GM21737 (cell line): ENCODE data around the gene EYA3.

Experiments
- ATAC-seq: cut with Tn5 transposase; IDR thresholded peaks from one replicate; pipeline ENCODE4 v1.9.1; 2021; ENCODE audit warnings: mild to moderate bottlenecking, moderate library complexity; ENCODE audit not compliant: unreplicated experiment

EYA3 gene

GRCh38 chr1:28088168-28088961 is at the start of gene EYA3:
TSS of gene EYA3 (minus strand) at chr1:28088610. CDS start at chr1:28058026, 30,584 bp downstream.
- peak; percentile 89 for ATAC-seq

GRCh38 chr1:28136922-28137613 is 48.7 kb upstream of the EYA3 start:
- no peak for ATAC-seq

- no peak for ATAC-seq
Observed at GRCh38 chr1:28136169-28136921, 47.9 kb upstream of the EYA3 start.

- no peak for ATAC-seq
Observed at GRCh38 chr1:28135371-28136168, 47.2 kb upstream of the EYA3 start.

GRCh38 chr1:28134651-28135207 is 46.3 kb upstream of the EYA3 start:
- ATAC-seq, result no peak

- ATAC-seq, result no peak
Observed at GRCh38 chr1:28132171-28133167, 44.1 kb upstream of the EYA3 start.

- ATAC-seq, result no peak
Observed at GRCh38 chr1:28130901-28131300, 42.5 kb upstream of the EYA3 start.

- no peak for ATAC-seq
Observed at GRCh38 chr1:28129150-28129549, 40.7 kb upstream of the EYA3 start.

- no peak for ATAC-seq
Observed at GRCh38 chr1:28127617-28128257, 39.3 kb upstream of the EYA3 start.

GRCh38 chr1:28126783-28127490 is 38.5 kb upstream of the EYA3 start:
- no peak for ATAC-seq

- no peak for ATAC-seq
Observed at GRCh38 chr1:28126212-28126611, 37.8 kb upstream of the EYA3 start.

GRCh38 chr1:28123461-28123961 is 35.1 kb upstream of the EYA3 start:
- no peak for ATAC-seq

- no peak for ATAC-seq
Observed at GRCh38 chr1:28122183-28122582, 33.8 kb upstream of the EYA3 start.

GRCh38 chr1:28119556-28119955 is 31.1 kb upstream of the EYA3 start:
- no peak for ATAC-seq

GRCh38 chr1:28118640-28119307 is 30.4 kb upstream of the EYA3 start:
- no peak for ATAC-seq

GRCh38 chr1:28115267-28115666 is 26.9 kb upstream of the EYA3 start:
- ATAC-seq, result no peak

- ATAC-seq, result no peak
Observed at GRCh38 chr1:28114844-28115243, 26.4 kb upstream of the EYA3 start.

- no peak for ATAC-seq
Observed at GRCh38 chr1:28113242-28113572, 24.8 kb upstream of the EYA3 start.
